HG03135 (cell line): ENCODE data around the gene ASB14.
"Not testable (repeated sequence)": the region's sequence is repeated elsewhere in the genome, so short reads cannot be mapped to it uniquely, and the experiment has no call there.

Experiments used
- ATAC-seq: cut with Tn5 transposase; IDR thresholded peaks from one replicate; pipeline ENCODE4 v1.9.1; 2021; ENCODE audit warnings: mild to moderate bottlenecking, moderate library complexity; ENCODE audit not compliant: unreplicated experiment

Gene ASB14

GRCh38 chr3:57292159-57292896 is at the start of gene ASB14:
Gene ASB14, minus strand, starts transcription at chr3:57292685. Its CDS starts 652 bp downstream, at chr3:57292033.
- no peak for ATAC-seq

- ATAC-seq, result not testable (repeated sequence)
These were observed 46.7 kb upstream of the ASB14 start for GRCh38 chr3:57339071-57339642.

- not testable (repeated sequence) for ATAC-seq
These were observed 46.0 kb upstream of the ASB14 start for GRCh38 chr3:57338272-57339070.

GRCh38 chr3:57335283-57335938 is 42.9 kb upstream of the ASB14 start:
- ATAC-seq, result no peak

GRCh38 chr3:57331078-57331610 is 38.7 kb upstream of the ASB14 start:
- no peak for ATAC-seq

GRCh38 chr3:57326498-57326897 is 34.0 kb upstream of the ASB14 start:
- not testable (repeated sequence) for ATAC-seq

- no peak for ATAC-seq
These were observed 21.7 kb upstream of the ASB14 start for GRCh38 chr3:57314204-57314603.

GRCh38 chr3:57309769-57310360 is 17.4 kb upstream of the ASB14 start:
- no peak for ATAC-seq

- ATAC-seq, result not testable (repeated sequence)
These were observed 11.0 kb upstream of the ASB14 start for GRCh38 chr3:57303520-57303919.

- ATAC-seq, result no peak
These were observed 5.6 kb upstream of the ASB14 start for GRCh38 chr3:57298041-57298440.

- ATAC-seq, result no peak
These were observed 527 bp upstream of the ASB14 start for GRCh38 chr3:57292897-57293526.

- no peak for ATAC-seq
These were observed 4.1 kb downstream of the ASB14 start for GRCh38 chr3:57288403-57288802.

GRCh38 chr3:57287205-57287604 is 5.3 kb downstream of the ASB14 start:
- ATAC-seq, result no peak

- ATAC-seq, result no peak
These were observed 9.2 kb downstream of the ASB14 start for GRCh38 chr3:57283334-57283733.

- ATAC-seq, result no peak
These were observed 10.8 kb downstream of the ASB14 start for GRCh38 chr3:57281715-57282114.

GRCh38 chr3:57279685-57280084 is 12.8 kb downstream of the ASB14 start:
- no peak for ATAC-seq

- ATAC-seq, result no peak
These were observed 14.2 kb downstream of the ASB14 start for GRCh38 chr3:57278237-57278636.

- no peak for ATAC-seq
These were observed 17.1 kb downstream of the ASB14 start for GRCh38 chr3:57275393-57275792.

GRCh38 chr3:57274845-57275244 is 17.6 kb downstream of the ASB14 start:
- no peak for ATAC-seq

- ATAC-seq, result no peak
These were observed 24.1 kb downstream of the ASB14 start for GRCh38 chr3:57268416-57268815.
